PC-3 (cell line): ENCODE results near the gene GLT6D1. TPM values are rescaled to one million over a fixed set of nuclear protein-coding genes. Genes with fewer than 3 reads are reported as not detected.

ENCODE experiments used
- ATAC-seq: fragments of 200-7000 bp; cut with Tn5 transposase; 2 replicates; pipeline ENCODE4 v1.9.1; 2020; ENCODE audit warnings: mild to moderate bottlenecking, moderate library complexity
- BruUV-seq: library from RNA; stranded (reverse); fragments of 400-500 nt; replicated peaks from 2 replicates; lab custom pipeline; 2021; lab: Mats Ljungman, UMichigan
- CTCF ChIA-PET: fragments of 300-600 bp; sonication (Branson Sonifier 250); formaldehyde crosslinking; loops from one replicate; lab custom pipeline; 2022; ENCODE audit warnings: antibody characterized with exemption; lab: Charles Lee
- POLR2A ChIA-PET: fragments of 300-600 bp; sonication (Branson Sonifier 250); formaldehyde crosslinking; loops from one replicate; lab custom pipeline; 2022; ENCODE audit warnings: antibody characterized with exemption; ENCODE audit not compliant: unreplicated experiment; lab: Charles Lee
- DNase-seq: peaks from one replicate; pipeline ENCODE4 v3.0.0-alpha.2; 2015
- H2AFZ ChIP-seq: fragments of 300-600 bp; sonication (generic); 2 replicates; pipeline ENCODE4 v1.6.0; 2016; ENCODE audit warnings: antibody characterized with exemption, low read length
- H3F3A ChIP-seq: fragments of 300-600 bp; sonication (generic); one replicate; pipeline ENCODE4 v1.6.0; 2017; ENCODE audit warnings: antibody characterized with exemption, low read length, control low read depth, mild to moderate bottlenecking; ENCODE audit not compliant: unreplicated experiment
- H3K27ac ChIP-seq: fragments of 300-600 bp; sonication (generic); 2 replicates; pipeline ENCODE4 v1.5.1; 2016; ENCODE audit warnings: mild to moderate bottlenecking, low read length
- H3K27me3 ChIP-seq: fragments of 300-600 bp; sonication (generic); 2 replicates; pipeline ENCODE4 v1.6.1; 2016; ENCODE audit warnings: low read length, mixed read lengths
- H3K36me3 ChIP-seq: fragments of 300-600 bp; sonication (generic); 2 replicates; pipeline ENCODE4 v1.6.1; 2016; ENCODE audit warnings: low read depth, mixed run types, low read length, mixed read lengths
- H3K4me1 ChIP-seq: fragments of 300-600 bp; sonication (generic); 2 replicates; pipeline ENCODE4 v1.5.1; 2016; ENCODE audit warnings: low read length; ENCODE audit not compliant: insufficient read depth
- H3K4me2 ChIP-seq: fragments of 300-600 bp; sonication (generic); 2 replicates; pipeline ENCODE4 v1.6.0; 2016; ENCODE audit warnings: low read length
- H3K4me3 ChIP-seq: fragments of 300-600 bp; sonication (generic); 2 replicates; pipeline ENCODE4 v1.5.1; 2016; ENCODE audit warnings: mild to moderate bottlenecking, low read length, mixed read lengths
- H3K79me2 ChIP-seq: fragments of 300-600 bp; sonication (generic); 2 replicates; pipeline ENCODE4 v1.6.1; 2017; ENCODE audit warnings: low read length, mixed read lengths
- H3K9ac ChIP-seq: fragments of 300-600 bp; sonication (generic); 2 replicates; pipeline ENCODE4 v1.6.0; 2016; ENCODE audit warnings: mild to moderate bottlenecking, low read length
- H3K9me2 ChIP-seq: fragments of 300-600 bp; sonication (generic); replicated peaks from 2 replicates; pipeline ENCODE4 v1.6.1; 2016; ENCODE audit warnings: mixed run types, low read length, mixed read lengths
- H3K9me3 ChIP-seq: fragments of 300-600 bp; sonication (generic); 2 replicates; pipeline ENCODE4 v1.6.1; 2016; ENCODE audit warnings: low read length, mixed read lengths
- H4K20me1 ChIP-seq: fragments of 300-600 bp; sonication (generic); 2 replicates; pipeline ENCODE4 v1.6.1; 2016; ENCODE audit warnings: low read length, mixed read lengths
- CTCF ChIP-seq: fragments of 300-600 bp; sonication (generic); conservative IDR thresholded peaks from 2 replicates; pipeline ENCODE4 v1.5.1; 2017; ENCODE audit warnings: antibody characterized with exemption, low read depth, mild to moderate bottlenecking, low read length
- EZH2 ChIP-seq: fragments of 300-600 bp; sonication (generic); IDR thresholded peaks from one replicate; pipeline ENCODE4 v1.6.1; 2017; ENCODE audit warnings: antibody characterized with exemption, mild to moderate bottlenecking, low read length; ENCODE audit not compliant: unreplicated experiment
- EZH2phosphoT487 ChIP-seq: fragments of 300-600 bp; sonication (generic); IDR thresholded peaks from 2 replicates; pipeline ENCODE4 v1.6.1; 2018; ENCODE audit warnings: mild to moderate bottlenecking, antibody characterized with exemption, low read length, borderline replicate concordance
- intact Hi-C: fragments of 100-400 bp; cut with micrococcal nuclease; formaldehyde crosslinking; loops from 2 replicates; pipeline ENCODE4 v1.9.0; 2023
- total RNA-seq: library from RNA; depleted of rRNA; stranded (reverse); fragments of >200 nt; gene quantifications from 2 replicates; pipeline ENCODE4 v1.2.3, GENCODE V29; 2014

The GLT6D1 gene
- total RNA-seq, 1 experiment from 2014 or later = not detected

GRCh38 chr9:135648494-135649410, 9.4 kb upstream of the GLT6D1 start:
- H2AFZ ChIP-seq = no peak overlapping the region
- H3K4me1 ChIP-seq = no peaks in the 10 kb centered on the region
- ATAC-seq (no peak), DNase-seq (no peak)
- H3K4me2 ChIP-seq = no peak overlapping the region
- BruUV-seq = no TSS peak
- CTCF ChIA-PET = no interaction called here
- H3K9me3 ChIP-seq = no peaks in the 10 kb centered on the region
- no peak overlapping the region for H3K9ac ChIP-seq
- no peaks in the 10 kb centered on the region for H3K9me2 ChIP-seq
- POLR2A ChIA-PET = no interaction called here
- H3K36me3 ChIP-seq = no peaks in the 10 kb centered on the region
- H3K79me2 ChIP-seq = no peaks in the 10 kb centered on the region
- intact Hi-C loops = no loop called here
- no peaks in the 10 kb centered on the region for H3F3A ChIP-seq
- H4K20me1 ChIP-seq = no peaks in the 10 kb centered on the region
- TF ChIP-seq EZH2 (no peak), CTCF (no peak), EZH2phosphoT487 (no peak)
- H3K27ac ChIP-seq = no peak overlapping the region
- H3K4me3 ChIP-seq = no peak overlapping the region
- no peaks in the 10 kb centered on the region for H3K27me3 ChIP-seq

- Histone ChIP-seq H3K4me1 (no peaks in the 10 kb centered on the region), H3K27me3 (no peaks in the 10 kb centered on the region), H3K9ac (no peak overlapping the region), H3K9me2 (no peaks in the 10 kb centered on the region), H4K20me1 (no peaks in the 10 kb centered on the region), H3K4me2 (no peak overlapping the region), H3F3A (no peaks in the 10 kb centered on the region), H2AFZ (no peak overlapping the region), H3K27ac (no peak overlapping the region), H3K79me2 (no peaks in the 10 kb centered on the region), H3K9me3 (no peaks in the 10 kb centered on the region), H3K4me3 (no peak overlapping the region), H3K36me3 (no peaks in the 10 kb centered on the region)
- BruUV-seq = no TSS peak
- no peak for TF ChIP-seq EZH2
- TF ChIP-seq EZH2phosphoT487 = no peak
- CTCF ChIA-PET = no interaction called here
- POLR2A ChIA-PET = no interaction called here
- intact Hi-C loops = no loop called here
- no peak for ATAC-seq
- no peak for DNase-seq
Observed at GRCh38 chr9:135647884-135648283, 8.5 kb upstream of the GLT6D1 start.

- intact Hi-C loops = no loop called here
- no peaks in the 10 kb centered on the region for H3K27me3 ChIP-seq
- no peaks in the 10 kb centered on the region for H3K9me3 ChIP-seq
- H3F3A ChIP-seq = no peaks in the 10 kb centered on the region
- ChIA-PET CTCF (no interaction called here), POLR2A (no interaction called here)
- H3K4me1 ChIP-seq = no peaks in the 10 kb centered on the region
- DNase-seq = no peak
- no peak for ATAC-seq
- no TSS peak for BruUV-seq
- H3K4me2 ChIP-seq = no peak overlapping the region
- no peak overlapping the region for H2AFZ ChIP-seq
- no peak overlapping the region for H3K4me3 ChIP-seq
- H3K9ac ChIP-seq = no peak overlapping the region
- no peak overlapping the region for H3K27ac ChIP-seq
- H3K9me2 ChIP-seq = no peaks in the 10 kb centered on the region
- no peaks in the 10 kb centered on the region for H3K79me2 ChIP-seq
- TF ChIP-seq EZH2phosphoT487 = no peak
- no peak for TF ChIP-seq CTCF
- TF ChIP-seq EZH2 = no peak
- H4K20me1 ChIP-seq = no peaks in the 10 kb centered on the region
- no peaks in the 10 kb centered on the region for H3K36me3 ChIP-seq
Observed at GRCh38 chr9:135644631-135645218, 5.4 kb upstream of the GLT6D1 start.
